ENCODE measurements around the gene SLC6A20. TPM values are rescaled to one million over a fixed set of nuclear protein-coding genes. Genes with fewer than 3 reads are reported as not detected.

Gene SLC6A20
- total and polyA plus RNA-seq, 2 donors = 0.10 to 0.16 TPM

DNA sequence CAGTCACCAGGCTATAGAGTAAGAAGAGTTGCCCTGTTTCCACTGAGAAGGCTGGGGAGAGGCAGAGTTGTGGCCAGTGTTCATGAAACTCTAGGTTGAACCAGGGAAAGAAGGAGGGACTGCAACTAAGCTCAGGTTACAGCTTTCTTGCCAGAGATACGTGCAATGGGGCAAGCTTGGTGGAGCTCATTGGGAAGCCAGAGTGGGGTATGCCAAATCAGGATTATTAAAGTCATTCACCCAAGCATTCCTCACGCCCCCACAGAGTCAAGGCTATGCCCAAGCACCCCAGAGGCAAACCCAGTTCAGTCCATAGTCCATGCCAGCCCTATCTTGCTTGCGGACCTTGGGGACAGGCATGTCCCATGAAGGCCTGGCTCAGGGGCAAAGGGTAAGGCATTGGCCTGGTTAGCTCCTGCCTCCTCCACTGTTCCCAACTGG, 17.6 kb downstream of the SLC6A20 start:
- Histone ChIP-seq H3K27ac (ENCODE audit: low read depth) (no peak overlapping the region), H3K4me1 (ENCODE audit: insufficient read depth) (no peaks in the 10 kb centered on the region), H3K4me3 (ENCODE audit: low read depth, low read length) (no peak overlapping the region), H3K36me3 (ENCODE audit: insufficient read depth) (no peaks in the 10 kb centered on the region)
- DNase-seq (ENCODE audit: extremely low spot score) = no peak
- 70% methylated on average over 3 of the region's 3 CpGs for WGBS

DNA sequence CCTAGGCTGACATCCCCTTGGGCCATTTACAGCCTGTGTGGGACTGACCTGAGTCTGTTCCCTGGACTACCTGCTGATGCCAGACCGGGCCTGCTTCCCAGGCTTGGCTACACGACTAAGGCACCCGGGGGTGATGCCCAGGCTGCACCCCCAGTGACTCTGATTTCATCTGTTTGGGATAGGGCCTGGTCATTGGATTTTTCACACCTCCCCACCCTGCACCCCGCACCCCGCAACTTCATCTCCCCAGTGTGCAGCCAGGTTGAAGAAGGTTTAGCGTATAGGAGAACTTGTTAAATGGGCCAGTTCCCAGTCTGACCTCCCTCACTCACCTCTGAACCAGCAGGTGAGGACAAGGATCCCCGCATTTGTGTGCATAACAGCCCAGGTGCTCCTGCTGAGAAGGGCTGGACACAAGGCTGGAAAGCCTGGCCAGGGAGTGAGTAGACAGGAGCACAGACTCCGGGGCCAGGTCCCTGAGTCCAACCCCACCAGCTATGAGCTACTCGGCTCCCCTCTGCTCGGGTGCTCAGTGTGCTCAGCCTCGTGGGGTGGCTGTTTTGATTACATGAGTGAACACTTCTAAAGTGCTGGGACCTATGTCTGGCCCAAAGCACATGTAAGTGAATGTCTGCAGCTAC, 18.5 kb downstream of the SLC6A20 start:
- DNase-seq (ENCODE audit: extremely low spot score) = no peak
- H3K4me3 ChIP-seq (ENCODE audit: low read depth, low read length) = no peak overlapping the region
- no peaks in the 10 kb centered on the region for H3K4me1 ChIP-seq (ENCODE audit: insufficient read depth)
- H3K36me3 ChIP-seq (ENCODE audit: insufficient read depth) = no peaks in the 10 kb centered on the region
- 88% methylated on average over 11 of the region's 11 CpGs for WGBS
- no peak overlapping the region for H3K27ac ChIP-seq (ENCODE audit: low read depth)

DNA sequence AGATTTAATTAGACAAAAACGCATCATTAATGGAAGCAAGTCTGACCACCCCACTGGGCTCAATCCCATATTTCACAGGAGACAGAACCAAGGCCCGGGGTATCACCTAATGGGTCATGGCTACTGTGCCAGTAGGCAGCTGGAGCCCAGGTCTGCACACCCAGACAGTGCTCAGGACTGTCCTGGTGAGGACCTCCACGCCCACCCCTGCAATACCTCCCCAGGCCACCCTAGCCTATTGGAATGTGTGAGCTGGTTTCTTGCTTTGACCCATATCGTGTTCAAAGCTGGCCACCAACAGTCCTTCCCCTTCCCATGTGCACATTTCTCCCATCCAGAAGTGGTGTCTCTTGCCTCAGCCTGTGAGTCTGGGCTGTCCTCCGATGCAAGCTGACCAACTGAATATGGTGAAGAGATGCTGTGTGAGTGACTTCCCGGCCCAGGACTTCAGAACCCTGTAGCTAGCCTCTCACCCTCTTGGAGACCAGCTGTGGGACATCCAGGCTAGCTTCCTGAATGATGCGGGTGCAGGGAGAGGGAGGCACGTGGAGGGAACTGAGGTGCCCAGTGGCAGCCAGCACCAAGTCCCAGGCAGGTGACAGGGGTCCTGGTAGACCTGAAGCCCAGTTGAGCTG, 19.1 kb downstream of the SLC6A20 start:
- 86% methylated on average over 8 of the region's 8 CpGs for WGBS

DNA sequence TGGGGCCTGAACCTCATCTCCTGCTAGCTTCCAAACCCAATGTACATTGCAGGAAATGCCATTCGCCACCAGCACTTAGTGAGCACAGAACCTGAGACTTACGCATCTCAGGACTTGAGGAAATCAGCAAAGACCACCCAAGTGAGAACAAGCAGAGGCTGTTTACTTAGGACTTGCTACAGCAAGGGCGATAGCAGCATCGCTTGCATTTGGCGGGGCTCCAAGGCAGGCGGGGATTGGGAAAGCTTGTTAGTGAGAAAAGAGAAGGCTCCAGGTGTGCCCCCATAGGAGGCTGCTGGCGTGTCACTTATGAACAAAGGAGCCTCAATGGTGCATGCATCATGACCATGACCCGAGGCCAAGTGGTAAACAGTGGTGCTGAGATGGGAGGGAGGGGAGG, 19.7 kb downstream of the SLC6A20 start:
- Histone ChIP-seq H3K36me3 (ENCODE audit: insufficient read depth) (no peaks in the 10 kb centered on the region), H3K4me1 (ENCODE audit: insufficient read depth) (no peaks in the 10 kb centered on the region), H3K4me3 (ENCODE audit: low read depth, low read length) (no peak overlapping the region), H3K27ac (ENCODE audit: low read depth) (no peak overlapping the region)
- 58% methylated on average over 8 of the region's 8 CpGs for WGBS
- DNase-seq (ENCODE audit: extremely low spot score) = peak; percentile 33

More for the DNA sequence above, 19.1 kb downstream of the SLC6A20 start:
- Histone ChIP-seq H3K27ac (ENCODE audit: low read depth) (no peak overlapping the region), H3K4me1 (ENCODE audit: insufficient read depth) (no peaks in the 10 kb centered on the region), H3K4me3 (ENCODE audit: low read depth, low read length) (no peak overlapping the region), H3K36me3 (ENCODE audit: insufficient read depth) (no peaks in the 10 kb centered on the region)
- DNase-seq (ENCODE audit: extremely low spot score) = no peak

DNA sequence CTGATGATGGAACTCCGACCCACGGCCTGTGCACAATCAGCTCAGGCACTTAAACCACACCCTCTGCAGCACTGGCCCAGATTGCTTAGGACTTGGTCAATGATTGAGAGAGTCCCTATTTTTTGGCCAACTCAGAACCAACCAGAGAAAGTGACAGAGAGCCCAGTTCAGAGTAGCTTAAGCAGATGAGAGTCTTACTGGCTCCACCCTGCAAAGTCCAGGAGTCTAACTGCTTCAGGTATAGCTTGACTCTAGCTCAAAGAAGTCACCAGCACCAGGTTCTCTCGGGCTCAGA, 20.1 kb downstream of the SLC6A20 start:
- H3K27ac ChIP-seq (ENCODE audit: low read depth) = no peak overlapping the region
- H3K4me3 ChIP-seq (ENCODE audit: low read depth, low read length) = no peak overlapping the region
- no peaks in the 10 kb centered on the region for H3K4me1 ChIP-seq (ENCODE audit: insufficient read depth)
- no peaks in the 10 kb centered on the region for H3K36me3 ChIP-seq (ENCODE audit: insufficient read depth)
- DNase-seq (ENCODE audit: extremely low spot score) = no peak
- 69% methylated on average over 3 of the region's 3 CpGs for WGBS

DNA sequence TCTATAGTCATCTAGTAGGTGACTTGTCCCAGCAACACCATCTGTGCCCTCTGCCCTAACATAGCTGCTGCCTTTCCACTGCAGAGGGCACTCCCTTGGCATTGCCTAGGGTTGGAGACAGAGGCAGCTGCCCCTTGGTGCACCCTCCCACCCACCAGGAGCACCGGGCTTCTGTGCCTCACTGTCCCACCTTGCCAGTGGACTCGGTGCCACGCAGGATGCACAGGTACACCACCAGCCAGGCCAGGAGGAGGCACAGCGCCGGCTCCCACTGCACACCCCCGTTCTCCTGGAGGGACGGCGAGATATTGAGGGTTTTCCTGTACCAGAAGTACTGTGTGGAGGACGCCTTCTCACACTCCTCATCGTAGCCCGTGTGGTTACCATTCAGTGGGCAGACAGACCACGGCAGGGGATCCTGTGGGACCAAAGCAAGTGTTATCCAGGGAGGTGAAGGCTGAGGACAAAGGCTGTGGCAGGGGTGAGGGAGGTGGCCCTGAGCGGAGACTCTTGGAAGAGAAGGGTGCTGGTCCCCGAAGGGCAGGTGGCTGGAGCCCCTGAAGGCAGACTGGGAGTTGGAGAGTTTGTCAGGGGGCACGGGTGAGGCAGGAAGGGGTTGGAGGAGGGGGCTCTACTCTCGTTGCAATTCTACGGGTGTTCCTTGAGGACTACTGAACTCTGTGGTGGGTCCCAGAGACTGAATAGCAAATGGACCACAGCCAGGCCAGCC, 20.6 kb downstream of the SLC6A20 start:
- Histone ChIP-seq H3K4me1 (ENCODE audit: insufficient read depth) (no peaks in the 10 kb centered on the region), H3K4me3 (ENCODE audit: low read depth, low read length) (no peak overlapping the region), H3K36me3 (ENCODE audit: insufficient read depth) (no peaks in the 10 kb centered on the region), H3K27ac (ENCODE audit: low read depth) (no peak overlapping the region)
- 88% methylated on average over 17 of the region's 17 CpGs for WGBS
- DNase-seq (ENCODE audit: extremely low spot score) = no peak

DNA sequence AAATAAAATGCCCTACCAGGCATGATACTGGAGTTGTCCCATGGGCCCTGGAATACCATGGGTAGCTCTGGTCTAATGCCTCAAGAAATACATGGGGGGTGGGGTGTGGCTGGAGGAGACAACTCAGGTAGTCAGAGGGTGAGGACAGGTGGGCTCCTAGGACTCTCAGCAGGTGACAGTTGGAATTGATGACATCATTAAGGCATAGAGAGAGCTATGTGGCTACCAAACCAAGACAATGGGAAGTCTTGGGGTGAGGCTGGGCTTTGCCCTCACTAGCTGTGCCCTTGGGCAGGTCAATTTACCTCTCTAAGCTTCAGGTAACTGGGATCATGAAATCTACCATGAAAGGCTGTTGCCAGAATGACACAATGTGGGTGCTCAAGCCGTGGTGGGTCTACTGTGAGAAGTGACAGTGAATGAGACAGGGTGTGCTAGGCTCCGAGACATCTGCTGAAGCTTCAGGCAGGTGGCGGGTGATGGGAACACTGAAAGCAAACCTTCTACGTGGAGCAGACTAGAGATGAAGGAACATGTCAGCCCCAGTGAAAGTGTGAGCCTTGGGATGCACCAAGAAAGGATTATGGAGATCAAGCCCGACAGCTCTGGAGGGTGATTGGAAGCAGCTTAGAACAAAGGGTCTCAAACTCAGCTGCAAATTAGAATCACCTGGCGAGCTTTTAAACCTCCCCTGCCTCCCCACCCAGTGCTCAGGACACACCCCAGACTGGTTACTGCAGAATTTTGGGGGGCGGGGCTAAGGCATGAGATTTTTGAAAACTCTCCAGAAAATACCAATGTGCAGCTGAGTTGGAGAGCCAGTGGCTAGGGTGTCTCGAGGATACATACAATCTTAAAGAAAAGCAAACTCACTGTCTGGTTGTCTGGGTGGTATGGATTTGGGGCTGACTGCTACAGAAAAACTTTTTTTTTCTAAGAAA, 21.5 kb downstream of the SLC6A20 start:
- Histone ChIP-seq H3K4me3 (ENCODE audit: low read depth, low read length) (no peak overlapping the region), H3K4me1 (ENCODE audit: insufficient read depth) (no peaks in the 10 kb centered on the region), H3K27ac (ENCODE audit: low read depth) (no peak overlapping the region), H3K36me3 (ENCODE audit: insufficient read depth) (no peaks in the 10 kb centered on the region)
- no peak for DNase-seq (ENCODE audit: extremely low spot score)
- WGBS = 79% methylated on average over 8 of the region's 8 CpGs

DNA sequence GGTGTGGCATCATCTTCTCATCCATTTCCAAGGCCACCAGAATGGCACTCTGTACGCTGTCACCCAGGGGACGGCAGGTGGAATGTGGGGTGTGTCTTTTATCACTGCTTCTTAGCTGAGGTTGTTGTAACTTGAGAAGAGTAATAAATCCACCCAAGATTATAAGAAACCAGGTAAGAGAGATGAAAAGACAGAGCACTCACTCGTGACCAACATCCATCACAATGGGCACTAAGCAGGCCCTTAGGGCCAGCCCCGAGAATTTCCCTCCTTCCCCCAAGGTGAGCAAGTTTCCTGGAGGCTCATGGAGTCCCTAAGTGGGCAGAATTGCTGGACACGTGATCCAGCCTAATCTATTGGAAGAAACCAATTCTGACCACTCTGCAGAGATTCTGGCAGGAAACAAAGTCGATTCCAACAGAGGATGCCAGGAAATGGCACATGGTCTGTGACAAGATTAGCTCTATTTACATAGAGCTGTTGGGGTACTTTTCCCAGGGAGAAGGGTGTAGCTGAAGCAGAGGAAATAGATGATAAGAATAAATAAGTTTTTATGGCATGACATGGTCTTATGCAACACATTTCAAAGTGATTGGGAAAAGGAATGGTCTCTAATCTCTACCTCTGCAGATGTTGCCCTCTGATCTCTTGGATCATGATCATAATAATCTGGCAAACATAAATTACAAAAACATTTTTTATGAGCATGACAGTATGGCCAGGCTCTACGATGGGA, 22.5 kb downstream of the SLC6A20 start:
- no peak overlapping the region for H3K4me3 ChIP-seq (ENCODE audit: low read depth, low read length)
- no peaks in the 10 kb centered on the region for H3K36me3 ChIP-seq (ENCODE audit: insufficient read depth)
- no peak for DNase-seq (ENCODE audit: extremely low spot score)
- no peaks in the 10 kb centered on the region for H3K4me1 ChIP-seq (ENCODE audit: insufficient read depth)
- no peak overlapping the region for H3K27ac ChIP-seq (ENCODE audit: low read depth)
- 49% methylated on average over 7 of the region's 7 CpGs for WGBS

DNA sequence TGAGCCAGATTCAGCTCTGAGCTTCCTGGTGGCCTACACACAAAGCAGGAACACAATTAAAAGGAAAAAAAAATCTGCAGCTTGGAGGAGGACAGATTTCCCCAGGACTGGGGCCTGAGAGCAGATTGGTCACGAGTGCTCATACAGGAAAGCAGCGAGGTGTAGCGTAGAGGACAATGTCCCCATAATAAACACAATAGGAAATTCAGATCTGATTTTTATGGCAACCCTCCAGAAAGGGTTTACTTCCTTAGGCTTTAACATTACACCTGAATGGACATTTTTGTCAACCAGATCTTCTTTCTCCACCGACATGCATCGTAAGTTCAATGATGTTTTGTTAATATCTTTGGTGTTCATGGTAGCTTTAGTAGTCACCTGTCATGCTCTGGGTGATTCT, 23.3 kb downstream of the SLC6A20 start:
- 86% methylated on average over 5 of the region's 5 CpGs for WGBS
- DNase-seq (ENCODE audit: extremely low spot score) = no peak
- Histone ChIP-seq H3K4me1 (ENCODE audit: insufficient read depth) (no peaks in the 10 kb centered on the region), H3K36me3 (ENCODE audit: insufficient read depth) (no peaks in the 10 kb centered on the region), H3K27ac (ENCODE audit: low read depth) (no peak overlapping the region), H3K4me3 (ENCODE audit: low read depth, low read length) (no peak overlapping the region)

DNA sequence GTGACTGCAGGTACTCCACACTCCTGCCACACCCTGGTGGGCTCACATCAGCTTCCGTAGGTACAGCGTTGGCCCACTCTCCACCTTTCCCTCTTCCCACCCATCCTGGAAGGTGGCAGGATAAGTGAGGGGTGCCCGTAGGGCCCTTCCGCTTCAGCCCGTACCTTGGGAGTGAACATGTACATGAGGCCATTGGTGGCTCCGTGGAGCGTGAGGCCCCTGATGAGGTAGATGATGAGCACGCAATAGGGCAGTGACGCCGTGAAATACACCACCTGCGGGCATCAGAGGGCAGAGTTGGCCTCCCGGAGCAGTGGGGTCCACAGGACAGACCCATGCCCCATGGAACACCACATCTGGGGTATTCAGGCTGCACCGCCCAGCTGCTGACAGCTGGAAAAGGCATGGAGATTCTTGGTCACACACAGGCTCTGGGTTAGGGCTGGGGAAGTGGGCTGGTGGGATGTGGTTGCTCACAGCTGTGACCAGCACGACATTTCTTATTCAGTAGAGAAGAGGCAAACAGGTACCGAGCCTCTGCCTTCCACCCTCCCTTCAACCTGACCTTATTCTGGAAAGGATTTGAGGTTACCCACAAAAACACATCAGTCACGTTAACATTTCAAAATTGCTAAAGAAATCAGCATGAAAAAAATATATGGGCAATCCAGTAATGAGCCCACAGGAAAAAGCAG, 23.8 kb downstream of the SLC6A20 start:
- Histone ChIP-seq H3K4me3 (ENCODE audit: low read depth, low read length) (no peak overlapping the region), H3K27ac (ENCODE audit: low read depth) (no peak overlapping the region), H3K4me1 (ENCODE audit: insufficient read depth) (no peaks in the 10 kb centered on the region), H3K36me3 (ENCODE audit: insufficient read depth) (no peaks in the 10 kb centered on the region)
- WGBS = 91% methylated on average over 16 of the region's 16 CpGs
- DNase-seq (ENCODE audit: extremely low spot score) = no peak

DNA sequence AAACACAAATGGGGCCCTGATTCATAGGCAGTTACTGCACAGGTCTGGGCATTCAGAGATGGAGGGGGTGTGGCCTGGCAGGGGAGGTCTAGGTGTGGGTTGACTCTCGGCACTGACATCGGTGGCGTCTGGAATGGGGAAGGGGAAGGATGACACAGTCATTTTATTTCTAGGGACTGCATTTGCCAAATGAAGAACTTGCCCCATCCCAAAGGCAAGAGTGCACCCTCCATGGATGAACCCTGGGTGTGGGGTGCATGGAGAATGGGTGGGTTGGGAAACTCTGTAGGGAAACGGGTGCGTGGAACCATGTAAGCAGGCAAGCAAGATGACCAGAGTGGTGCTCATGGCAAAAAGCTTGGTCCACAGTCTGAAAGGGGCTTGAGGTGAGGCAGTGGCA, 24.5 kb downstream of the SLC6A20 start:
- no peak for DNase-seq (ENCODE audit: extremely low spot score)

DNA sequence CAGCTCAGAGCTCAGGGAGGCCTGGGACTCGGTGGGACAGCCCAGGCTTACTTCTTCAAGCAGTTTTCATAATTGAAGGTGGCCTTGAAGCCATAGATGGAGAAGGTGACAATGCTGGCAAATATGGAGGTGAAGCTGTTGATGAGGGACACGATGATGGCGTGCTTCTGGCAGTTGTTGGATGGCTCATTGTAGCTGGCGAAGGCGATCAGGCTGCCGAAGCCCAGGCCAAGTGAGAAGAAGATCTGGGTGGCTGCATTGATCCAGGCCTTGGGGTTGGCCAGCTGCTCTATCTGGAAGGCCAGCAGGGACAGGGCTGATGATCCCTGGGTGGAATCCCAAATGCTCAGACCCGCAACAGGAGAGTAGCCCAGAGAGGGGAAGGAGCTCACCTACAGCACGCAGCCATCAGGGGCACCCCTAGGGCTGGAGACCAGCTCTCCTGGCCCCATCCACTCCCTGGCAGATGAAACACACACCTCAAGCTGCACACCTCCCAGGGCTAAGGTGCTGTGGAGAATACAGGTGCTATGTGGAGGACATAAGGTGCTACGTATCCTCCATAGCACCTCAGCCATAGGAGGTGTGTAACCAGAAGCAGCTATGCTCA, 25.1 kb downstream of the SLC6A20 start:
- no peak for DNase-seq (ENCODE audit: extremely low spot score)
- Histone ChIP-seq H3K4me3 (ENCODE audit: low read depth, low read length) (no peak overlapping the region), H3K27ac (ENCODE audit: low read depth) (no peak overlapping the region), H3K4me1 (ENCODE audit: insufficient read depth) (no peaks in the 10 kb centered on the region), H3K36me3 (ENCODE audit: insufficient read depth) (no peaks in the 10 kb centered on the region)
- 93% methylated on average over 9 of the region's 9 CpGs for WGBS

More for the DNA sequence above, 24.5 kb downstream of the SLC6A20 start:
- Histone ChIP-seq H3K4me3 (ENCODE audit: low read depth, low read length) (no peak overlapping the region), H3K4me1 (ENCODE audit: insufficient read depth) (no peaks in the 10 kb centered on the region), H3K36me3 (ENCODE audit: insufficient read depth) (no peaks in the 10 kb centered on the region), H3K27ac (ENCODE audit: low read depth) (no peak overlapping the region)
- WGBS = 90% methylated on average over 5 of the region's 5 CpGs

Data from urinary bladder (tissue), 4 donors.